ENCODE data around the gene GALNTL6.
"Not testable (repeated sequence)": the region's sequence is repeated elsewhere in the genome, so short reads cannot be mapped to it uniquely, and the experiment has no call there.

Gene GALNTL6

GRCh38 chr4:172917403-172917802 is 1104.2 kb downstream of the GALNTL6 start:
- not testable (repeated sequence) for DNase-seq (ENCODE audit: low read depth in 2 of 2, low spot score in 1 of 2)

GRCh38 chr4:172919269-172919668 is 1106.1 kb downstream of the GALNTL6 start:
- no peak for DNase-seq (ENCODE audit: low read depth in 2 of 2, low spot score in 1 of 2)

- DNase-seq (ENCODE audit: low read depth in 2 of 2, low spot score in 1 of 2): no peak
These were observed 1114.1 kb downstream of the GALNTL6 start for GRCh38 chr4:172927096-172927814.

- DNase-seq (ENCODE audit: low read depth in 2 of 2, low spot score in 1 of 2): no peak
These were observed 1115.1 kb downstream of the GALNTL6 start for GRCh38 chr4:172928347-172928746.

GRCh38 chr4:172938072-172938829 is 1125.0 kb downstream of the GALNTL6 start:
- DNase-seq (ENCODE audit: low read depth in 2 of 2, low spot score in 1 of 2): no peak

- DNase-seq (ENCODE audit: low read depth in 2 of 2, low spot score in 1 of 2): no peak
These were observed 1125.7 kb downstream of the GALNTL6 start for GRCh38 chr4:172938870-172939269.

- DNase-seq (ENCODE audit: low read depth in 2 of 2, low spot score in 1 of 2): no peak
These were observed 1129.6 kb downstream of the GALNTL6 start for GRCh38 chr4:172942840-172943239.

GRCh38 chr4:172945611-172946010 is 1132.4 kb downstream of the GALNTL6 start:
- DNase-seq (ENCODE audit: low read depth in 2 of 2, low spot score in 1 of 2): no peak

GRCh38 chr4:172946503-172946902 is 1133.3 kb downstream of the GALNTL6 start:
- DNase-seq (ENCODE audit: low read depth in 2 of 2, low spot score in 1 of 2): no peak

- DNase-seq (ENCODE audit: low read depth in 2 of 2, low spot score in 1 of 2): no peak
These were observed 1134.4 kb downstream of the GALNTL6 start for GRCh38 chr4:172947594-172947993.

GRCh38 chr4:172950990-172951389 is 1137.8 kb downstream of the GALNTL6 start:
- DNase-seq (ENCODE audit: low read depth in 2 of 2, low spot score in 1 of 2): no peak

- no peak for DNase-seq (ENCODE audit: low read depth in 2 of 2, low spot score in 1 of 2)
These were observed 1138.7 kb downstream of the GALNTL6 start for GRCh38 chr4:172951679-172952451.

GRCh38 chr4:172953896-172954568 is 1140.8 kb downstream of the GALNTL6 start:
- no peak for DNase-seq (ENCODE audit: low read depth in 2 of 2, low spot score in 1 of 2)

GRCh38 chr4:172956340-172956739 is 1143.1 kb downstream of the GALNTL6 start:
- not testable (repeated sequence) for DNase-seq (ENCODE audit: low read depth in 2 of 2, low spot score in 1 of 2)

- no peak for DNase-seq (ENCODE audit: low read depth in 2 of 2, low spot score in 1 of 2)
These were observed 1144.0 kb downstream of the GALNTL6 start for GRCh38 chr4:172957216-172957615.

GRCh38 chr4:172962564-172963353 is 1149.6 kb downstream of the GALNTL6 start:
- no peak for DNase-seq (ENCODE audit: low read depth in 2 of 2, low spot score in 1 of 2)

GRCh38 chr4:172963498-172964294 is 1150.5 kb downstream of the GALNTL6 start:
- no peak for DNase-seq (ENCODE audit: low read depth in 2 of 2, low spot score in 1 of 2)

GRCh38 chr4:172970189-172970588 is 1157.0 kb downstream of the GALNTL6 start:
- DNase-seq (ENCODE audit: low read depth in 2 of 2, low spot score in 1 of 2): not testable (repeated sequence)

- no peak for DNase-seq (ENCODE audit: low read depth in 2 of 2, low spot score in 1 of 2)
These were observed 1161.4 kb downstream of the GALNTL6 start for GRCh38 chr4:172974586-172974985.
